Left ventricle myocardium inferior (tissue), 1 donor: Measurements from ENCODE around the gene ZNF599. TPM values are rescaled to one million over a fixed set of nuclear protein-coding genes. Genes with fewer than 3 reads are reported as not detected.

Source experiments
- DNase-seq: peaks from one replicate; pipeline ENCODE4 v3.0.0-alpha.2; 2020
- H3K27ac ChIP-seq: fragments of 200-600 bp; replicated peaks from 2 replicates; pipeline ENCODE4 v1.8.0; 2021
- H3K27me3 ChIP-seq: fragments of 200-600 bp; 2 replicates; pipeline ENCODE4 v1.8.0; 2021; ENCODE audit warnings: low read depth
- H3K36me3 ChIP-seq: fragments of 200-600 bp; 2 replicates; pipeline ENCODE4 v1.8.0; 2021
- H3K4me1 ChIP-seq: fragments of 200-600 bp; 2 replicates; pipeline ENCODE4 v1.8.0; 2021
- H3K4me3 ChIP-seq: fragments of 200-600 bp; 2 replicates; pipeline ENCODE4 v1.8.0; 2021; ENCODE audit warnings: mild to moderate bottlenecking, moderate library complexity
- H3K9me3 ChIP-seq: fragments of 200-600 bp; replicated peaks from 2 replicates; pipeline ENCODE4 v1.8.0; 2021
- intact Hi-C: fragments of 100-400 bp; cut with micrococcal nuclease; formaldehyde crosslinking; loops from one replicate; pipeline ENCODE4 v1.11.0; 2022
- total RNA-seq: library from RNA; stranded (reverse); fragmentation: NEBNext Ultra II Directional; extraction: Animal tissue kit (Norgen Biotek cat#: 25700); gene quantifications from one replicate; pipeline ENCODE4 v1.2.1, GENCODE V29; 2021
- TF ChIP-seq, protein P1 (sequence below): fragments of 200-600 bp; IDR thresholded peaks from 2 replicates; pipeline ENCODE4 v1.8.0; 2021; ENCODE audit warnings: antibody characterized with exemption, mild to moderate bottlenecking, borderline replicate concordance
- donor health status: DM: no; HTN: yes; CAD: no; lungs with severe emphysema.

ZNF599 gene
- total RNA-seq, 1 donor from 2014 or later, result 4.4 TPM

DNA sequence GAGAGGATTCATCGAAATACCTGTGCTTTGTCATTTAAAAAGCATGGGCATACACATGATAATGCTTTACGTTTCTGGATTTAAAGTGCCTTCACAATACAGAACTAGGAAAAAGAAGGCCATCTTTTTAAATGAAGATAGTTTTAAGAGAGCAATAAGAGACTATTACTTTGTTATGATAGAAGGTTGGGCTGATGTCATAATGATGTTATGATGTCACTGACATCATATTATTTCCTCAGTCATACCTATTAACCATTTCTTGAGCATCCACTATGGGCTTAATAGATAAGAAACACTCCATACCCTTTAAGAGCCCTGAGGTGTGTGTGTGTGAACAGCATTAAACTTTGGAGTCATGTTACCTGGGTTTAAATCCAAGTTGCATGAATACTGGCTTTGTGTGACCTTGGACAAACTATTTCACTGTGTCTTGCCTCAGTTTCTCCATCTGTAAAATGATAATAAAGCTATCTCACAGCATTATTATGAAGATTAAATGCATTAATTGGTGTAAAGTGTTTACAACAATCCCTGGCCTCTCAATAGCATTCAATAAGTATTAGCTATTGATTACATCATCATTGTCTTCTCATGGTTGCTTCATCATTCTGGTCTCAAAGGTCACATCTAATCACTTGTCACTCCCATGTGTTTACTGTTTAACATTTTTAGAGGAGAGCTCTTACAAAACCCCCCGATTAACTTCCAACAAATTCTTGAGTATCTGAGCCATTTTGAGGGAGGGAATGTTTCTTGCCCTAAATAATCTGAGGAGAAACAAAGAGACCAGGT, 27.9 kb downstream of the ZNF599 start:
- H3K4me3 ChIP-seq, result no peak overlapping the region
- H3K27ac ChIP-seq, result no peak overlapping the region
- H3K27me3 ChIP-seq, result no peaks in the 10 kb centered on the region
- no peaks in the 10 kb centered on the region for H3K4me1 ChIP-seq
- TF ChIP-seq, protein P1, sequence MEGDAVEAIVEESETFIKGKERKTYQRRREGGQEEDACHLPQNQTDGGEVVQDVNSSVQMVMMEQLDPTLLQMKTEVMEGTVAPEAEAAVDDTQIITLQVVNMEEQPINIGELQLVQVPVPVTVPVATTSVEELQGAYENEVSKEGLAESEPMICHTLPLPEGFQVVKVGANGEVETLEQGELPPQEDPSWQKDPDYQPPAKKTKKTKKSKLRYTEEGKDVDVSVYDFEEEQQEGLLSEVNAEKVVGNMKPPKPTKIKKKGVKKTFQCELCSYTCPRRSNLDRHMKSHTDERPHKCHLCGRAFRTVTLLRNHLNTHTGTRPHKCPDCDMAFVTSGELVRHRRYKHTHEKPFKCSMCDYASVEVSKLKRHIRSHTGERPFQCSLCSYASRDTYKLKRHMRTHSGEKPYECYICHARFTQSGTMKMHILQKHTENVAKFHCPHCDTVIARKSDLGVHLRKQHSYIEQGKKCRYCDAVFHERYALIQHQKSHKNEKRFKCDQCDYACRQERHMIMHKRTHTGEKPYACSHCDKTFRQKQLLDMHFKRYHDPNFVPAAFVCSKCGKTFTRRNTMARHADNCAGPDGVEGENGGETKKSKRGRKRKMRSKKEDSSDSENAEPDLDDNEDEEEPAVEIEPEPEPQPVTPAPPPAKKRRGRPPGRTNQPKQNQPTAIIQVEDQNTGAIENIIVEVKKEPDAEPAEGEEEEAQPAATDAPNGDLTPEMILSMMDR, result no peak
- H3K9me3 ChIP-seq, result peaks cover 100% of the 10 kb centered on the region
- intact Hi-C loops, result no loop called here
- peaks cover 91% of the 10 kb centered on the region for H3K36me3 ChIP-seq
- no peak for DNase-seq

DNA sequence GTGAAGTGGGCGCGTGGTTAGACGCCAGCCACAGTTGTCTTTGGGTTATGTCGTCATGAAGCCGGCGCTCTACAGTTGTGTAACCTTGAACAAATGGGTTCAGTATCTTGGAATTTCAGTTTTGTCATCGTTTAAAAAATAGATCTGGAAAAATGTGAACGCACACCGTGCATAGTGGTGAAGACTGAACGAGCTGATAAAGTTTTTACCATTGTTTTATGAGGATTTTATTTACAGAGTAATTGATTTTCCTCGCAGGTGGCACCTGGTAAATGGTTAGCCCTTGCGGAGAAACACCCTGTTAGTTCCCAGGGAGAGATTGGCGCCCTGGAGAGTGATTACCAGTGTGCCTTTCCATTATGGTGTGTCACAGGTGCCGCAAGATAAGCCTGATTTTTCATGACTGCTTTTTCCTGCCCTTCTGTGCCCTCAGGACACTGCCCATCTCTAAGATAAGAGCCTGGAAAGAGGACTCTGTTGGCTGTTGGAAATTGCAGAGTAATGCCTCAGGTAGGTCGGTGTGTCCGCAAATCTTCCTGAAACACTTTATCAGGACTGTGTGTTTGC, 38.4 kb downstream of the ZNF599 start:
- H3K4me1 ChIP-seq, result peaks cover 56% of the 10 kb centered on the region
- H3K9me3 ChIP-seq, result peaks cover 29% of the 10 kb centered on the region
- H3K4me3 ChIP-seq, result peak overlapping the region; percentile 92
- intact Hi-C loops, result no loop called here
- H3K27ac ChIP-seq, result peak overlapping the region; percentile 100
- TF ChIP-seq, protein P1, result no peak
- peaks cover 45% of the 10 kb centered on the region for H3K36me3 ChIP-seq
- no peak for DNase-seq
- H3K27me3 ChIP-seq, result no peaks in the 10 kb centered on the region

DNA sequence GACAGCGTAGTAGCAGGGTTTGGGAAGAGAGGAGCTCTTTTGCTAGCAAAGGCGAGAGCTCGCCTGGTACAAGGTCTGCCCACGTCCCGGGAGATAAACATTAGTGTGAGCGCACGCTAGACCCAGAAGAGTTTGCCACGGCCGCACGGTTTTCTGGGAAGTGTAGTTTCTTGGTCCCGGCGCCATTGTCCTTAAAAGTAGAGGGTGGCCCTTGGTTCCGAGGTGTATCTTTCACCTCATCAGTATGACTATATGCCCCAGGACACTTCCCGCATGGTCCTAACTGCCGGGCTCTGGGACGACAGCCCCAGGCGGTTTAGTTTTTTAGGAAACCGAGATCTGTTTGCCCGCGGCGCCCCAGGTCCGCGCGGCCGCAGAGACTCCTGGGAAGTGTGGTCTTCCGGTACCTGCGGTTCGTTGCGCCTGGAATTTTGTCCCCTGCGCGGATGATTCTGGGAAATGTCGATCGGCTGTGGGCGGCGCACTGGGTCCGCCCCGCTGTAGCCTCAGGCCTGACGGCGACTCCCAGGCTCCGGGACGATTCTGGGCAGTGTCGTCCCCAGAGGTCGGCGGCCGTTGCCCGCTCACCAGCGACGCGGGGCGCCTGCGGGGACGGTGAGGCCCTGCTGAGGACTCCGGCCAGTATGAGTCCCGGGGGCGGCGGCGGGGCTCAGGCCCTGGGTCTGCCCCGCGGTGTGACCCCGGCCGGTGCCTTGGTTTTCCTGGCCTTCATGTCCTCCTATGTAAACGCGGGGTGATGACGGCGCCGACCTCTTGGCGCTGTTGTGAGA, 39.1 kb downstream of the ZNF599 start, which contains the start of gene ZNF181:
TSS of gene ZNF181 (plus strand) at position 498 of the 791 bp plus-strand sequence. CDS start 795 bp downstream, outside the sequence.
- Histone ChIP-seq H3K4me3 (peak within 1 kb of the TSS; percentile 92), H3K36me3 (peaks cover 38% of the 10 kb centered on the region), H3K9me3 (peaks cover 23% of the 10 kb centered on the region), H3K27me3 (no peaks in the 10 kb centered on the region), H3K4me1 (peaks cover 56% of the 10 kb centered on the region), H3K27ac (peak within 1 kb of the TSS; percentile 100)
- TF ChIP-seq, protein P1, result no peak
- peak; percentile 90 for DNase-seq
- intact Hi-C loops, result no loop called here

DNA sequence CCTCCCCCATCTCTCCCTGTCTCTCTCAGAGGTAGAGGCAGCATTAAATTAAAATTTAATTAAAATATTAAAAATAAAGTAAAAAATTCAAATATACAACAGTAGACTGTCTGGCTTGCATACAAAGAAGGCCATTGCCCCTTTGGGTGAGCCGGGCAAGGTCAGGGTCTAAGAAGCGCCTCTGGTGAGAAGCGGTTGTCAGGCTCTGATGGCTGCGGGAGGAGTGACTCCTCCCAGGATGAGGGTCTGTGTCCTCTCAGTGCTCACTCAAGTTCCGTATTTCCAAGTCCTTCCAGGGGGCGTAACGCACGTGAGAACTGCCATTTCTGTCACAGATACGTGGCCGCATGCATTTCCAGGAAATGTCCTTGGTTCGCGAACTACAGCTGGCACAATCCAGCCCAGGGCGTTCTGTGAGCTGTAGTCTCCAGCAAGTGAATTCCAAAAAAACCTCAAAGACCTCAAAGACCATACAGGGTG, 39.7 kb downstream of the ZNF599 start:
- TF ChIP-seq, protein P1, result no peak
- peak overlapping the region; percentile 100 for H3K27ac ChIP-seq
- intact Hi-C loops, result no loop called here
- peaks cover 16% of the 10 kb centered on the region for H3K9me3 ChIP-seq
- H3K4me3 ChIP-seq, result peak overlapping the region; percentile 92
- peaks cover 56% of the 10 kb centered on the region for H3K4me1 ChIP-seq
- peak; percentile 40 for DNase-seq
- no peaks in the 10 kb centered on the region for H3K27me3 ChIP-seq
- peaks cover 32% of the 10 kb centered on the region for H3K36me3 ChIP-seq

DNA sequence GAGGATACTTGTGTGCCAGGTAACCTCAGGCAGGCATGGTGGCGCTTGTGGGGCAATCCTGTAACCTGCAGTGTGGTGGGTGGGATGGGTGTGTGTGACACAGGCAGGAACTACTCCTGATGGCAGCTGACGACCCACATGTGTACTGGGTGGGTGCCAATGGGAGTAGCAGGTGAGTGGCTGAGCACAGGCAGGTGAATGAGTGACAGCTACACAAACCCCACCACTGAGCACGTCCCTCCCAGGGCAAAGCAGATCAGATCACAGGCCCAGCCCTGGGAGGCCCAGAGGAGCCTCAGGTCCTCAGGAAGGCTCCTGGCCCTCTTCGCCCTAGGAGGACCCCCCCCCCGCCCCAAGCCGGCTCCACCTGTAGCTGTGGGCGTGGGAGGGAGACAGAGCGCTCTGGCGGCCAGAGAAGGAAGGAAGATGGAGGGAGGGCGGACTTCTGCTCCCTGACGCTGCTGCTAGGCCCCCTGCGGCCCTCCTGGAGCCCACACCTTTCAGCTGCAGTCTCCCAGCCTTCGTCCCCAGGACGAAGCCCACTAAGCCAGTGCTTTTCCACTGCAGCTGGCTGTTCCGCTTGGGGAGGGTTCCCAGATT, 40.3 kb downstream of the ZNF599 start:
- intact Hi-C loops, result no loop called here
- H3K4me3 ChIP-seq, result peak overlapping the region; percentile 92
- peaks cover 10% of the 10 kb centered on the region for H3K9me3 ChIP-seq
- peaks cover 56% of the 10 kb centered on the region for H3K4me1 ChIP-seq
- TF ChIP-seq, protein P1, result no peak
- peaks cover 26% of the 10 kb centered on the region for H3K36me3 ChIP-seq
- no peaks in the 10 kb centered on the region for H3K27me3 ChIP-seq
- peak overlapping the region; percentile 100 for H3K27ac ChIP-seq
- no peak for DNase-seq
